Heart right ventricle (tissue), 16 donors: Measurements from ENCODE around the gene PDZK1IP1. TPM values are rescaled to one million over a fixed set of nuclear protein-coding genes. Genes with fewer than 3 reads are reported as not detected.

Experiments
- ATAC-seq, 8 donors: fragments of 200-7000 bp; cut with Tn5 transposase; one replicate each; pipeline ENCODE4 v1.9.1; 2020; ENCODE audit warnings: mild to moderate bottlenecking in 8 of 8, moderate library complexity in 8 of 8, moderate number of reproducible peaks in 1 of 8
- DNase-seq, 2 donors: peaks; one replicate each; pipeline ENCODE4 v3.0.0-alpha.2; 2020
- H3K27ac ChIP-seq, 10 donors: fragments of 200-600 bp; sonication (generic) in 2 of 10; one replicate each; pipeline versions ENCODE4 v1.5.0 to v1.8.0; 2020 to 2022; ENCODE audit warnings: mild to moderate bottlenecking in 3 of 10
- H3K27me3 ChIP-seq, 7 donors: fragments of 200-600 bp; one replicate each; pipeline ENCODE4 v1.8.0; 2021 to 2022; ENCODE audit warnings: mild to moderate bottlenecking in 2 of 7
- H3K36me3 ChIP-seq, 9 donors: fragments of 200-600 bp; sonication (generic) in 1 of 9; one replicate each; pipeline versions ENCODE4 v1.5.0 to v1.8.0; 2020 to 2022; ENCODE audit warnings: mild to moderate bottlenecking in 2 of 9
- H3K4me1 ChIP-seq, 9 donors: fragments of 200-600 bp; sonication (generic) in 1 of 9; one replicate each; pipeline versions ENCODE4 v1.5.0 to v1.8.0; 2020 to 2022; ENCODE audit warnings: mild to moderate bottlenecking in 4 of 9
- H3K4me3 ChIP-seq, 10 donors: fragments of 200-600 bp; sonication (generic) in 2 of 10; one replicate each; pipeline versions ENCODE4 v1.5.0 to v1.8.0; 2020 to 2022; ENCODE audit warnings: mild to moderate bottlenecking in 7 of 10, moderate library complexity in 2 of 10
- H3K9me3 ChIP-seq, 11 donors: fragments of 200-600 bp in 10 of 11; sonication (generic) in 2 of 11; one replicate each; pipeline versions ENCODE4 v1.5.0 to v1.8.0; 2013 to 2022; ENCODE audit warnings: mild to moderate bottlenecking in 2 of 11, control low read depth in 1 of 11, moderate library complexity in 1 of 11
- WGBS, 2 donors: extraction: QIAGEN DNeasy Blood & Tissue Kit; methylation state at CpG; one replicate each; pipeline ENCODE4 v1.1.7; 2013; ENCODE audit warnings: inconsistent platforms in 1 of 2; 5-methylcytosine and 5-hydroxymethylcytosine counted together
- intact Hi-C, 10 donors: fragments of 100-400 bp; cut with DNase I; formaldehyde crosslinking; loops; one replicate each; pipeline versions ENCODE4 v1.11.1 to v1.14.2; 2022
- polyA plus RNA-seq, 2 donors: library from polyadenylated mRNA; stranded (reverse); fragments of 200-250 nt; gene quantifications; one replicate each; pipeline ENCODE4 v1.2.3, GENCODE V29; 2013
- total RNA-seq, 10 donors: library from RNA; stranded (reverse); fragmentation: NEBNext Ultra II Directional in 3 of 10; extraction: Animal tissue kit (Norgen Biotek cat#: 25700) in 3 of 10; gene quantifications; one replicate each; pipeline versions ENCODE4 v1.2.1 to v1.2.4, GENCODE V29; 2021 to 2023
- TF ChIP-seq, protein P1 (sequence below), 9 donors: fragments of 200-600 bp; sonication (generic) in 2 of 9; IDR thresholded peaks; one replicate each; pipeline versions ENCODE4 v1.5.0 to v1.8.0; 2021 to 2022; ENCODE audit warnings: antibody characterized with exemption in 9 of 9, mild to moderate bottlenecking in 5 of 9, moderate library complexity in 1 of 9
- donor health status: Arrhythmogenic right ventricular cardiomyopathy.
- donor health status: ischemic (EF 13 %, LVEDD 7.1; RV severe dilation, severe dysfunction).
- donor health status: healthy with polysubstance abuse.
- donor health status: DM: no; HTN: yes; CAD: no.
- donor health status: DM: no; HTN: no; CAD: no.
- donor health status: ischemic (EF 25% LVEDD 6.9; RV normal size, moderate dysfunction).
- donor health status: ischemic (EF 25% LVEDD 5.7; RV mildly dilated, moderate dysfunction).
- donor health status: healthy.
- donor health status: DM: yes; HTN: yes; CAD: no.
- donor health status: Ischemic cardiomyopathy.
- donor health status: ischemic (EF 35%, LVEDD 5.7; RV mildly dilated, moderate dysfunction).
- donor health status: nonischemic (EF 11% LVEDD 7.7; RV severe dilation, severe dysfunction).
- donor health status: DM: yes; HTN: yes; CAD: no.
- donor health status: PGD.
- donor health status: ischemic (EF 29% LVEDD 5.4; RV normal size, mild dysfunction).
- donor health status: nonischemic (EF 23%, LVEDD 6.1; RV moderate dilation, normal function).

The PDZK1IP1 gene
- total and polyA plus RNA-seq, 12 donors: 0.23 to 0.78 (median 0.48) TPM; not detected in 8

DNA sequence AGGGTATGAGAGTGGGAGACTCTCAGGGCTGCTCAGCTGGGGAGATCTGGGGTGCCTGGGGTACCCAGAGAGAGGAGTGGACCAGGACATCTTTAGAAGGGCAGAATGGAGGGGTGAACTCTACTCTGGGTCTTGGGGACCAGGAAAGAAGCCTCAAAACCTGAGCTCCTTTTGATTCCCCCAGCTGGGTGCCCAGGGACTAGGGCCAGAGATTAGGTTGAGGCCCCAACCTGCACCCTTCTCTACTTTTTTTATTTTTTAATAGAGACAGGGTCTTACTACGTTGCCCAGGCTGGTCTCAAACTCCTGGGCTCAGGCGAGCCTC lies 1.9 kb downstream of the PDZK1IP1 start:
- no peaks in the 10 kb centered on the region for H3K36me3 ChIP-seq
- H3K27ac ChIP-seq: no peak overlapping the region
- intact Hi-C loops: loop anchor here in 4 of 10 donors (10.0 kb wide), 3 partner anchors 227 to 537 kb away; partner anchors contain the start of gene FOXE3 (in 1 of the 4)
- peaks cover 2 to 21% (median 18%) of the 10 kb centered on the region in 9 donors for H3K4me1 ChIP-seq
- no peak for DNase-seq
- no peak overlapping the region for H3K4me3 ChIP-seq
- TF ChIP-seq, protein P1, sequence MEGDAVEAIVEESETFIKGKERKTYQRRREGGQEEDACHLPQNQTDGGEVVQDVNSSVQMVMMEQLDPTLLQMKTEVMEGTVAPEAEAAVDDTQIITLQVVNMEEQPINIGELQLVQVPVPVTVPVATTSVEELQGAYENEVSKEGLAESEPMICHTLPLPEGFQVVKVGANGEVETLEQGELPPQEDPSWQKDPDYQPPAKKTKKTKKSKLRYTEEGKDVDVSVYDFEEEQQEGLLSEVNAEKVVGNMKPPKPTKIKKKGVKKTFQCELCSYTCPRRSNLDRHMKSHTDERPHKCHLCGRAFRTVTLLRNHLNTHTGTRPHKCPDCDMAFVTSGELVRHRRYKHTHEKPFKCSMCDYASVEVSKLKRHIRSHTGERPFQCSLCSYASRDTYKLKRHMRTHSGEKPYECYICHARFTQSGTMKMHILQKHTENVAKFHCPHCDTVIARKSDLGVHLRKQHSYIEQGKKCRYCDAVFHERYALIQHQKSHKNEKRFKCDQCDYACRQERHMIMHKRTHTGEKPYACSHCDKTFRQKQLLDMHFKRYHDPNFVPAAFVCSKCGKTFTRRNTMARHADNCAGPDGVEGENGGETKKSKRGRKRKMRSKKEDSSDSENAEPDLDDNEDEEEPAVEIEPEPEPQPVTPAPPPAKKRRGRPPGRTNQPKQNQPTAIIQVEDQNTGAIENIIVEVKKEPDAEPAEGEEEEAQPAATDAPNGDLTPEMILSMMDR (IDR thresholded peaks at IDR 0.05): no peak
- H3K9me3 ChIP-seq: no peaks in the 10 kb centered on the region
- ATAC-seq: no peak
- H3K27me3 ChIP-seq: peaks cover 0 to 21% (median 0%) of the 10 kb centered on the region in 7 donors
- 88 to 92% methylated on average over 2 of the region's 2 CpGs for WGBS, 2 donors

DNA sequence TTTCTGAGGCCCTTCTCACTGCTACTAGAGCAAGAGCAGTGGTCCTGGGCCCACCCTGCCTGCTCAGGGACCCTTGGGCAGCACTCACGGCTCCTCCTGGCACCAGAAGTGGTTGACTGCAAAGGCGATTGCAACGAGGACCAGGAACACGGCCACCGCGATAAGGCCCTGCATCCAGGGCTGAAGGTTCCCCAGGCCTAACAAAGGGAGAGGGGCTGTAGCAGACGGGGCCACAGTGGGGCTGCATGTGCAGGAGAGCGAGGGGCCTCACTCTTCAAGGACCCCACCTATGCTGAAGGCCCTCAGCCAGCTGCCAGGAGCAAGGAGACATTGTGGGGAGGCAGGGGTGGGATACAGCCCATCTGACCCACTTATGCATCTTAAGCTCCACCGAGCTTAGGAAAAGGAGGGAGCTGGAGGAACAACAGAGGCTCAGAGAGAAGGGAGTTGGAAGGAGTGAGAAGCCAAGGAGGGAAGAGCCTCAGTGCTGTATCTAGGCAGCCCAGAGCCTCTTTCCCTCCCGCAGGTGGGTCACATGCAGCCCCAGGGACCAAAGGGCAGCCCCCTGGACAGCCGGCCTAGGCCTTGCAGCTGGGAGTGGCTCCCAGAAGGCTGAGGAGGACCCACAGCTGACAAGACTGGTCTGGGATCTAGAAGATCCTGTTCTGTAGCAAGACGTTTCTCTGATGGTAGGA lies 2.5 kb downstream of the PDZK1IP1 start:
- H3K4me3 ChIP-seq: no peak overlapping the region
- DNase-seq: no peak
- TF ChIP-seq, protein P1 (IDR thresholded peaks at IDR 0.05): no peak
- H3K4me1 ChIP-seq: peaks cover 0 to 16% (median 13%) of the 10 kb centered on the region in 9 donors
- WGBS, 2 donors: 82 to 90% methylated on average over 12 of the region's 12 CpGs
- ATAC-seq: no peak
- H3K9me3 ChIP-seq: no peaks in the 10 kb centered on the region
- intact Hi-C loops: loop anchor here in 4 of 10 donors (10.0 kb wide), 3 partner anchors 227 to 537 kb away; partner anchors contain the start of gene FOXE3 (in 1 of the 4)
- peaks cover 0 to 19% (median 0%) of the 10 kb centered on the region in 7 donors for H3K27me3 ChIP-seq
- no peaks in the 10 kb centered on the region for H3K36me3 ChIP-seq
- no peak overlapping the region for H3K27ac ChIP-seq

DNA sequence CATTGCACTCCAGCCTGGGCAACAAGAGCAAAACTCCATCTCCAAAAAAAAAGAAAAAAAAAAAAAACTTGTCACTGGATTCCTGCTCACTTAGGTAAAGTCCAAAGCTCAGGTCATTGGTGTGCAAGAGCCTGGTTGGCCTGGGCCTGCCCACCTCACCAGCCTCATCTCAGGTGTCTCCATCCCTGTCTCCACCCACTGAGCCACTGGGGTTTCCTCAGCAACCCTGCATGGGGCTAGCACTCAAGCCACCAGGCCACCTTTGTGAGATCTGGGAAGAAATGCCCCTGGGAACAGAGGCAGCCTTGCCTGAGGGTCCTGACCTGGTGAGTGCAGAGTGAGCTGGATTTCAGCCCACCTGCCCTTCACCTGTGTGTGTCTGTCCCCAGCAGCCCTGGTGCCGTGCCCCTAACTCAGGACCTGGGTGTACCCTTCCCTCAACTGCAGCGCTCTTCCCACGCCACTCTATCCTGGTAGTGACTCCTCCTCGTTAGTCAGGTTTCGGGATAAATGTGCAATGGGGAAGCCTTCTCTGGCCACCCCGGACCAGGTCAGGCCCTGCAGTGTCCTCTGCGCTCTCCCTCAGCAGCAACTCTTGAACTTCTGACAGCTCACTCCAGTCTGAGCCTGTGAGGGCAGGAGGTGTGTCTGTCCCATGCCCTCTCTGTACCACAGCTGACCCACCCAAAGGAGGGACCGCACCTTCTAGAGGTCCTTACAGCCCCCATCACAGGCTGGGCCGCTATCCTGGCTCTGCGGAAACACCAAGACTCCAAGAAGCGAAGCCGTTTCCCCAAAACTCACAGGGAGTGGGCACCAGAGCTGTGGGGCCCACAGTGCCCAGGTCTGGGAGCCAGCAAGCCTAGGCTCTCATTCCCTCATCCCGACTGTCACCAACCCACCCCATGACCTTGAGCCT lies 3.3 kb downstream of the PDZK1IP1 start:
- Histone ChIP-seq H3K4me3 (no peak overlapping the region), H3K27me3 (peaks cover 0 to 18% (median 6%) of the 10 kb centered on the region in 7 donors), H3K36me3 (no peaks in the 10 kb centered on the region), H3K9me3 (no peaks in the 10 kb centered on the region), H3K4me1 (peaks cover 0 to 15% (median 11%) of the 10 kb centered on the region in 9 donors), H3K27ac (no peak overlapping the region)
- 94 to 95% methylated on average over 13 of the region's 13 CpGs for WGBS, 2 donors
- DNase-seq: no peak
- no peak for ATAC-seq
- TF ChIP-seq, protein P1 (IDR thresholded peaks at IDR 0.05): no peak
- intact Hi-C loops: loop anchor here in 4 of 10 donors (10.0 kb wide), 3 partner anchors 228 to 538 kb away; partner anchors contain the start of gene FOXE3 (in 1 of the 4)
